GM19463 (cell line): ENCODE results near the gene STX2.
"Not testable (repeated sequence)": the region's sequence is repeated elsewhere in the genome, so short reads cannot be mapped to it uniquely, and the experiment has no call there.

ENCODE experiments used
- ATAC-seq: cut with Tn5 transposase; IDR thresholded peaks from one replicate; pipeline ENCODE4 v1.9.1; 2021; ENCODE audit warnings: mild to moderate bottlenecking, moderate library complexity; ENCODE audit not compliant: unreplicated experiment

The STX2 gene

GRCh38 chr12:130768120-130768519 is 70.9 kb downstream of the STX2 start:
- ATAC-seq, result no peak

GRCh38 chr12:130766470-130766869 is 72.6 kb downstream of the STX2 start:
- no peak for ATAC-seq

- ATAC-seq, result no peak
These were observed 73.8 kb downstream of the STX2 start for GRCh38 chr12:130765186-130765659.

- ATAC-seq, result no peak
These were observed 74.4 kb downstream of the STX2 start for GRCh38 chr12:130764475-130765185.

GRCh38 chr12:130764073-130764472 is 75.0 kb downstream of the STX2 start:
- no peak for ATAC-seq

GRCh38 chr12:130762319-130762675 is 76.8 kb downstream of the STX2 start:
- ATAC-seq, result no peak

- ATAC-seq, result peak; percentile 64
These were observed 77.3 kb downstream of the STX2 start for GRCh38 chr12:130761537-130762318.

GRCh38 chr12:130754234-130754901 is 84.7 kb downstream of the STX2 start:
- no peak for ATAC-seq

- no peak for ATAC-seq
These were observed 86.3 kb downstream of the STX2 start for GRCh38 chr12:130752692-130753230.

- not testable (repeated sequence) for ATAC-seq
These were observed 87.0 kb downstream of the STX2 start for GRCh38 chr12:130752037-130752436.

- no peak for ATAC-seq
These were observed 90.3 kb downstream of the STX2 start for GRCh38 chr12:130748786-130749185.

- ATAC-seq, result peak; percentile 87
These were observed 90.9 kb downstream of the STX2 start for GRCh38 chr12:130747867-130748740.

- no peak for ATAC-seq
These were observed 92.5 kb downstream of the STX2 start for GRCh38 chr12:130746546-130746945.

GRCh38 chr12:130745921-130746320 is 93.1 kb downstream of the STX2 start:
- no peak for ATAC-seq

GRCh38 chr12:130744274-130744673 is 94.8 kb downstream of the STX2 start:
- no peak for ATAC-seq

- ATAC-seq, result no peak
These were observed 95.4 kb downstream of the STX2 start for GRCh38 chr12:130743606-130744005.

- ATAC-seq, result no peak
These were observed 95.9 kb downstream of the STX2 start for GRCh38 chr12:130743176-130743575.

GRCh38 chr12:130742716-130743115 is 96.3 kb downstream of the STX2 start:
- ATAC-seq, result no peak

GRCh38 chr12:130742112-130742511 is 96.9 kb downstream of the STX2 start:
- no peak for ATAC-seq
